Heart left ventricle (tissue), 13 donors: Measurements from ENCODE around the gene AEBP1.

Experiments used
- POLR2A ChIP-seq, 2 donors: fragments of 450-650 bp; IDR thresholded peaks; one replicate each; pipeline ENCODE4 v1.6.1; 2017; ENCODE audit warnings: antibody characterized with exemption in 2 of 2, mild to moderate bottlenecking in 2 of 2, moderate library complexity in 2 of 2
- TF ChIP-seq, protein P1 (sequence below), 12 donors: fragments of 200-600 bp; sonication (generic) in 4 of 12; IDR thresholded peaks; one replicate each; pipeline versions ENCODE4 v1.5.0 to v1.8.0; 2018 to 2022; ENCODE audit warnings: antibody characterized with exemption in 12 of 12, mild to moderate bottlenecking in 5 of 12
- donor health status: ischemic (EF 13 %, LVEDD 7.1; RV severe dilation, severe dysfunction).
- donor health status: DM: no; HTN: yes; CAD: no.
- donor health status: DM: no; HTN: no; CAD: no.
- donor health status: ischemic (EF 25% LVEDD 6.9; RV normal size, moderate dysfunction).
- donor health status: ischemic (EF 25% LVEDD 5.7; RV mildly dilated, moderate dysfunction).
- donor health status: ischemic (EF 35%, LVEDD 5.7; RV mildly dilated, moderate dysfunction).
- donor health status: nonischemic (EF 11% LVEDD 7.7; RV severe dilation, severe dysfunction).
- donor health status: DM: yes; HTN: yes; CAD: no.
- donor health status: PGD.
- donor health status: ischemic (EF 29% LVEDD 5.4; RV normal size, mild dysfunction).
- donor health status: nonischemic (EF 23%, LVEDD 6.1; RV moderate dilation, normal function).

DNA sequence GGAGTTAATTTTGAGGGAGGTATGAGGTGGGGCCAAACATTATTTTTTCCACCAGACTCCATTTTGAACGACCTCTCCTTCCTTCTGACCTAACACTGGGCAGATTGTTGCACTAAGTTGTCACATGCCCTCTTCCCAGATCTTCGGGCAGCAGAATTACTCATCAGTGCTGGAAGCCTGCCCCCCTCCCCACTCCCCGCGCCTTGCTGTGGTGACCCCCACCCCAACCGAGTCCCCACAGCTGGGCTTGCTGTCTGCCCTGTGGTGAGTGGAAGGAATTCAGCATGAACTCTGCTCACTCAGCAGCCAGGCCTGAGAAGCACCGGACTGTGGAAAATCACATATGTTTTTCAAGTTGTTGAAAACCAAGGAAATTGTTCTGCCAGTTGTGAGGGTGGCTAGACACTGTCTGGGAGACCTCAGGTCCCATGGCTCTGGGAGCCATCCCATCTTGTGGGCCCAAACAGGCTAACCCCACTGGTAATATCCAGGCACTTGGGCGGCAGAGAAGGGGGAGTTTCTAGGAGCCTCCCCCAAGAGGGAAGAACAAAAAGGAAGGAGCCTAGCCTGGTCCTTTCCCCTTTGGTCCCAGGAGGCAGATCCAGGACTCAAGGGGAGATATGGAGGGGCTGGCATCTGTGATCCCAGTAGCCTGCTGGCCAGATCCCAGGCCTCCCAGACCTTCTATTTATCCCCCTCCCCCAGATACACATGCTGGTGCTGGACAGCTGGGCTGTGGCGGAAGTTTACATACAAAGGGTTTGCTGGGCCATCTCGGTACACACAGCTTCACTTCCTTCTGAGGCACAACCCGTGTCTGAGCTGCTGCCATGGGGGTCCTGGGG lies 3.5 kb upstream of the AEBP1 start:
- no peak for TF ChIP-seq POLR2A (IDR thresholded peaks at IDR 0.05)
- TF ChIP-seq, protein P1, sequence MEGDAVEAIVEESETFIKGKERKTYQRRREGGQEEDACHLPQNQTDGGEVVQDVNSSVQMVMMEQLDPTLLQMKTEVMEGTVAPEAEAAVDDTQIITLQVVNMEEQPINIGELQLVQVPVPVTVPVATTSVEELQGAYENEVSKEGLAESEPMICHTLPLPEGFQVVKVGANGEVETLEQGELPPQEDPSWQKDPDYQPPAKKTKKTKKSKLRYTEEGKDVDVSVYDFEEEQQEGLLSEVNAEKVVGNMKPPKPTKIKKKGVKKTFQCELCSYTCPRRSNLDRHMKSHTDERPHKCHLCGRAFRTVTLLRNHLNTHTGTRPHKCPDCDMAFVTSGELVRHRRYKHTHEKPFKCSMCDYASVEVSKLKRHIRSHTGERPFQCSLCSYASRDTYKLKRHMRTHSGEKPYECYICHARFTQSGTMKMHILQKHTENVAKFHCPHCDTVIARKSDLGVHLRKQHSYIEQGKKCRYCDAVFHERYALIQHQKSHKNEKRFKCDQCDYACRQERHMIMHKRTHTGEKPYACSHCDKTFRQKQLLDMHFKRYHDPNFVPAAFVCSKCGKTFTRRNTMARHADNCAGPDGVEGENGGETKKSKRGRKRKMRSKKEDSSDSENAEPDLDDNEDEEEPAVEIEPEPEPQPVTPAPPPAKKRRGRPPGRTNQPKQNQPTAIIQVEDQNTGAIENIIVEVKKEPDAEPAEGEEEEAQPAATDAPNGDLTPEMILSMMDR (IDR thresholded peaks at IDR 0.05), result no peak
